Fibroblast of mammary gland (primary cell): ENCODE data around the gene ADA.
"Not testable (repeated sequence)": the region's sequence is repeated elsewhere in the genome, so short reads cannot be mapped to it uniquely, and the experiment has no call there.

ENCODE experiments used
- DNase-seq: peaks from one replicate; pipeline ENCODE4 v3.0.0-alpha.2; 2010; ENCODE audit warnings: low read depth
- H3K4me3 ChIP-seq: 2 replicates; pipeline ENCODE4 v1.5.1; 2011; ENCODE audit warnings: low read depth, mild to moderate bottlenecking, low read length, moderate library complexity; ENCODE audit not compliant: control insufficient read depth
- TF ChIP-seq, protein P1 (sequence below): conservative IDR thresholded peaks from 2 replicates; pipeline ENCODE4 v1.5.1; 2011; ENCODE audit warnings: low read depth, low read length, inconsistent platforms; ENCODE audit not compliant: control insufficient read depth, insufficient read depth

The ADA gene

DNA sequence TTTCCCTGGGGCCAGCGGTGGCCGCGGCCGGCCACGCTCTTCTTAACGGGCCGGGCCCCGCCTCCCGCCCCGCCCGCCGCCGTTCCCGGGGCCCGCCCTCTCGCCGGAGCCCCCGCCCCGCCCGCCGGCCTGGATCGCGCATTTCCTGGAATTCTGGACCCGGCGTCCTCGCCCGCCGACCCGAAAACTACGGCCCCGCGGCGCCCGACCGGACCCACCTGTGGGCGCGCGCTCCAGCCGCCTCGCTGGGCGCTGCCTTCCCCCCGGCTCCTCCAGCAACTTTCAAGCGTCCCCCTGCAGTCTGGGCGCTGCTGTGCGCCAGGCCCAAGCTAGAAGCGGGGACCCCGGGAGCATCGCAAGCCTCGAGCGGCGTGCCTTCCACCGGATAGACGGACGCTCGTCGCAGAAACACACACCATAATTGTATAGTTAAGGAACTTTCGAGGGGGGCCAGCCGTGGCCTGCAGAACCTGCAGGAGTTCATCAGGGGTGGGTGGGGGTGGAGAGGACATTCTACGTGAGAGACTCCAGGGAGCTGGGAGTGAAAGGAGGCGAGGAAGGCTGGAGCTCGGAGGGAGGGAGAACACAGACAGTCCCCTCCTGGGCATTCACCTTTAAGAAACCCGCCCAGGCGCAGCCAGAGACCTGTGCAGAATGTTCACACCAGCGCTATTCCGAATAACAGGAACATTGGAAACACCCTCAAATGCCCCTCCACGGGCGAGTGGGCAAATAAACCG, at the start of gene ADA:
ADA (minus strand) TSS at position 16 of the 740 bp plus-strand sequence. CDS start 92 bp downstream, outside the sequence.
- DNase-seq, result peak; percentile 15
- H3K4me3 ChIP-seq, result peak within 1 kb of the TSS; percentile 68
- TF ChIP-seq, protein P1, sequence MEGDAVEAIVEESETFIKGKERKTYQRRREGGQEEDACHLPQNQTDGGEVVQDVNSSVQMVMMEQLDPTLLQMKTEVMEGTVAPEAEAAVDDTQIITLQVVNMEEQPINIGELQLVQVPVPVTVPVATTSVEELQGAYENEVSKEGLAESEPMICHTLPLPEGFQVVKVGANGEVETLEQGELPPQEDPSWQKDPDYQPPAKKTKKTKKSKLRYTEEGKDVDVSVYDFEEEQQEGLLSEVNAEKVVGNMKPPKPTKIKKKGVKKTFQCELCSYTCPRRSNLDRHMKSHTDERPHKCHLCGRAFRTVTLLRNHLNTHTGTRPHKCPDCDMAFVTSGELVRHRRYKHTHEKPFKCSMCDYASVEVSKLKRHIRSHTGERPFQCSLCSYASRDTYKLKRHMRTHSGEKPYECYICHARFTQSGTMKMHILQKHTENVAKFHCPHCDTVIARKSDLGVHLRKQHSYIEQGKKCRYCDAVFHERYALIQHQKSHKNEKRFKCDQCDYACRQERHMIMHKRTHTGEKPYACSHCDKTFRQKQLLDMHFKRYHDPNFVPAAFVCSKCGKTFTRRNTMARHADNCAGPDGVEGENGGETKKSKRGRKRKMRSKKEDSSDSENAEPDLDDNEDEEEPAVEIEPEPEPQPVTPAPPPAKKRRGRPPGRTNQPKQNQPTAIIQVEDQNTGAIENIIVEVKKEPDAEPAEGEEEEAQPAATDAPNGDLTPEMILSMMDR, result no peak

DNA sequence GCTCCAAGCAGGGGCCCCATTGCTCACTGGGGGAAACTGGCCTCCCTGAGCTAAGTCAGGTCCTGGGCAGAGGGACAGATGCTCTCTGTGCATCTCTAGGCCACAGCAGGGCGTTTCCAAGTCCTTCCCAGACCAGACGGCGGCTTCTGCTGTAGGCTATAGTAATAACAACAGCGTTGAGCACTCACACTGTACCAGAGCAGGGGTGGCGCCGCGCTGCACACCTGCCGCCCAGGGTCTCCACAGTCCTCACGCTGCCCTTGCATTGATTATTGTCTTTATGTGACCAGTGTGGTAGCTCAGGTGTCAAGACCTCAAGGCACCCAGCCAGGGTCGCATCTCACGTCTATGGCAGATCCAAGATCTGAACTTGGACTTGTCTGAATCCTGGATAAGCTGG, 48.8 kb upstream of the ADA start:
- TF ChIP-seq, protein P1, result no peak
- no peak overlapping the region for H3K4me3 ChIP-seq
- no peak for DNase-seq

DNA sequence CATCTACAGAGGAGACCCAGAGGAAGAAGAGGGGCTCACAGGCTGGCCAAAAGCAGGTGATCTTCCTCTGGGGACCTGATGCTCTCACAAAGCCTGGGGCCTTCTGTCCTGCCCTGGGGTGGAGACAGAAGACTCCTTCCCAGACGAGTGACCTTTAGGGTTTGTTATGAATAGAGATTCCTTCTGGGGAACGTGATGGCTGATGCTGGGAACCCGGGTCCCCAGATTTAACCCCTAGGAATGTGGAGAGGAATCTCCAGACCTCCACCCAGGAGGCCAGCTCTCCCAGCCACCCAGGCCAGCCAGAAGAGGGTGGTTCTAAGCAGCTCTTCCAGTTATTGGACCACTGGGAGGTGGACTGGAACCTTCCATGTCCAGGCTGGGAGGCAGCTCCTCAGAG, 46.9 kb upstream of the ADA start:
- TF ChIP-seq, protein P1, result no peak
- no peak for DNase-seq
- H3K4me3 ChIP-seq, result no peak overlapping the region

DNA sequence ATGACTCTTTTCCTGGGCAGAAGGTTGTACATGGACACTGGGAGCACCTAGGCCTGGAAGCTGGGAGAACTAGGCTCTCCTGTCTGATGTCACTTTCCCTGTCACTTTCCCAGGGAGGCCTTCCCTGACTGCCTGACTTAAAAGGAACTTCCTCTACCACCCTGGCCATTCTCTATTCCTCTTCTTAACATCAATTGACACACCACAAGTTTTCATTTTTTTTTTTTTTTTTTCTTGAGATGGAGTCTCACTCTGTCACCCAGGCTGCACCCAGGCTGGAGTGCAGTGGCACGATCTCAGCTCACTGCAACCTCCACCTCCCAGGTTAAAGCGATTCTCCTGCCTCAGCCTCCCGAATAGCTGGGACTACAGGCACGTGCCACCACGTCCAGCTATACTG, 45.5 kb upstream of the ADA start:
- H3K4me3 ChIP-seq, DNase-seq: not testable (repeated sequence)

DNA sequence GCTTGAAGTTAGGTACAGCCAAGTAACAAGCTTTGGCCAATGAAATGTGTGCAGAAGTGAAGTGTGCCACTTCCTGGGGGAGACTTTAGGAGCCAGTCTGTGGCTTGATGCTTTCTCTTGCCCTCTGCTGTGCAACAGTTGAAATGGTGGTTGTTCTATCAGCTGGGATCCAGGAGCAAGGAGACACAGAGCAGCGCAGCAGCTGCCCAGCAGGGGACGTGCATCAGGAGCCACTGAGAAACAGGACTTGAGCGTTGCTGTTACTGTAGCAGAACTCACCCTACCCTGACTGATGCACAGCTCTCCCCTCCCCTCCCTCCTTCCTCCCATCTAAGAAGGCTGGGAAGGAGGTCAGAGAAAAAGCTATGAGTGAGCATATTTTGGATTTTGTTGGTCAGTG, 44.8 kb upstream of the ADA start:
- no peak overlapping the region for H3K4me3 ChIP-seq
- DNase-seq, result no peak
- TF ChIP-seq, protein P1, result peak; percentile 6

DNA sequence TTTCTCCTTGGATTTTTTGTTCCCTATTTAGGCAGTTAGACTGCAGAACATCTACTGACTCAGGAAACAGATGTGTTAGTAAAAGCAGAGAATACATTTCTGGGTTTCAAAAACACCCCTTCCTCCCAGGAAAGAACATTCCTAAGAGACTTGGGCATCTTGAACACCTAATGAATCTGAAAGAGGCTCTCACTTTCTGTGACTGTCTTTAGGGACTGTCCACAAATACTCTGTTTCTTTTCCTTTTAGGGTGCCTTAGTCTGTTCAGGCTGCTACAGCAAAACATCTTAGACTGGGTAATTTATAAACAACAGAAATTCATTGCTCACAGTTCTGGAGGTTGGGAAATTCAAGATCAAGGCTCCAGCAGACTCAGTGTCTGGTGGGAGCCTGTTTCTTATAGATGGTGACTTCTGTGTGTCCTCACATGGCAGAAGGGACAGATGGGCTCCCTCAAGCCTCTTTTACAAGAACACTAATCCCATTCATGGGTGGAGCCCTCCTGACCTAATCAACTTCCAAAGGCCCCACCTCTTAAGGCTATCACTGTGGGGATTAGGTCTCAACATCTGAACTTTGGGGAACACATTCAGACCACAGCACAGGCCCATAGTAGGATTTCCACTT, 44.3 kb upstream of the ADA start:
- no peak overlapping the region for H3K4me3 ChIP-seq
- TF ChIP-seq, protein P1, result no peak
- peak; percentile 78 for DNase-seq

DNA sequence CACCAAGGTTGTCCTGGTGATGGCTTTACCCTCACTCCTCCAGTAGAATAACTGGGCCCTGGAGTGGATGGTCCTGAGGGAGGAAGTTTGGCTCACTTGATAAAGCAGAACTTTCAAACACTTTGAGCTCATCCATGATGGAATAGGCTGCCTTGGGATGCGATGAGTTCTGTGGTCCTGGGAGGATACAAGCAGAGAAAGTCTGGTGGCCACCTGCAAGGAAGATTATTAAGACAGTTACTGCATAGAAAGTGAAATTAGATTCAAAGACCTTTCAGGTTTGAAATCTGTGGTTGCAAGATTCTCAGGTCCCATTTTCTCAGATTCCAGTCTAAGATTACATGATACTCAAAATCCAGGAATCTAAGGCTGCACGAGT, 43.8 kb upstream of the ADA start:
- DNase-seq, result no peak
- TF ChIP-seq, protein P1, result no peak
- no peak overlapping the region for H3K4me3 ChIP-seq
